HG02588 (cell line): ENCODE measurements around the gene RALY.

Experiments
- ATAC-seq: cut with Tn5 transposase; IDR thresholded peaks from one replicate; pipeline ENCODE4 v1.9.1; 2021; ENCODE audit warnings: mild to moderate bottlenecking, moderate library complexity; ENCODE audit not compliant: unreplicated experiment

The RALY gene

GRCh38 chr20:33993576-33994221 lies at the start of gene RALY:
Gene RALY, plus strand, starts transcription at chr20:33993911. Its CDS starts 78,164 bp downstream, at chr20:34072075.
- ATAC-seq = peak; percentile 62

- no peak for ATAC-seq
Observed at GRCh38 chr20:33944914-33945313, 48.8 kb upstream of the RALY start.

- ATAC-seq = no peak
Observed at GRCh38 chr20:33945391-33946081, 48.2 kb upstream of the RALY start.

GRCh38 chr20:33947709-33948295 lies 45.9 kb upstream of the RALY start:
- no peak for ATAC-seq

- ATAC-seq = no peak
Observed at GRCh38 chr20:33948480-33948879, 45.2 kb upstream of the RALY start.

GRCh38 chr20:33951171-33951570 lies 42.5 kb upstream of the RALY start:
- ATAC-seq = no peak

GRCh38 chr20:33954504-33954903 lies 39.2 kb upstream of the RALY start:
- no peak for ATAC-seq

GRCh38 chr20:33963751-33964150 lies 30.0 kb upstream of the RALY start:
- ATAC-seq = no peak

GRCh38 chr20:33964441-33964840 lies 29.3 kb upstream of the RALY start:
- ATAC-seq = no peak

GRCh38 chr20:33967126-33967525 lies 26.6 kb upstream of the RALY start:
- ATAC-seq = no peak

- no peak for ATAC-seq
Observed at GRCh38 chr20:33969563-33969962, 24.1 kb upstream of the RALY start.

GRCh38 chr20:33970229-33970628 lies 23.5 kb upstream of the RALY start:
- no peak for ATAC-seq

GRCh38 chr20:33971147-33971975 lies 22.4 kb upstream of the RALY start:
- ATAC-seq = no peak

- ATAC-seq = no peak
Observed at GRCh38 chr20:33976959-33977358, 16.8 kb upstream of the RALY start.

- ATAC-seq = no peak
Observed at GRCh38 chr20:33977535-33977934, 16.2 kb upstream of the RALY start.

- ATAC-seq = no peak
Observed at GRCh38 chr20:33979094-33979493, 14.6 kb upstream of the RALY start.

- no peak for ATAC-seq
Observed at GRCh38 chr20:33981347-33981746, 12.4 kb upstream of the RALY start.

- ATAC-seq = no peak
Observed at GRCh38 chr20:33981964-33982363, 11.7 kb upstream of the RALY start.

- ATAC-seq = no peak
Observed at GRCh38 chr20:33983371-33983770, 10.3 kb upstream of the RALY start.

- no peak for ATAC-seq
Observed at GRCh38 chr20:33984182-33984719, 9.5 kb upstream of the RALY start.

- no peak for ATAC-seq
Observed at GRCh38 chr20:33985280-33985679, 8.4 kb upstream of the RALY start.
